ENCODE results near the gene ZSCAN16.

- TF ChIP-seq YY1 (IDR thresholded peaks at IDR 0.05; ENCODE audit: insufficient read depth, insufficient read length) (no peak), ZNF274 (IDR thresholded peaks at IDR 0.05; ENCODE audit: low read depth, low read length) (no peak)
Observed at GRCh38 chr6:28165563-28165962, 41.2 kb downstream of the ZSCAN16 start.
